GM12878 (cell line): ENCODE measurements around the gene GLT1D1. TPM values are rescaled to one million over a fixed set of nuclear protein-coding genes. Genes with fewer than 3 reads are reported as not detected.

ENCODE experiments used
- DPF2 ChIP-seq: fragments of 450-650 bp; IDR thresholded peaks from 2 replicates; pipeline ENCODE4 v1.6.1; 2017; ENCODE audit warnings: mild to moderate bottlenecking
- E2F4 ChIP-seq: IDR thresholded peaks from 2 replicates; pipeline ENCODE4 v1.6.1; 2012; ENCODE audit warnings: low read depth, low read length, improper control_type of control experiment
- EED ChIP-seq: sonication (generic); IDR thresholded peaks from 2 replicates; pipeline ENCODE4 v1.6.1; 2016; ENCODE audit warnings: antibody characterized with exemption, low read depth
- GATAD2B ChIP-seq: fragments of 450-650 bp; conservative IDR thresholded peaks from 2 replicates; pipeline ENCODE4 v1.6.1; 2017; ENCODE audit warnings: low read depth, mild to moderate bottlenecking, moderate library complexity
- MEF2B ChIP-seq: fragments of 450-650 bp; IDR thresholded peaks from 2 replicates; pipeline ENCODE4 v1.6.1; 2018; ENCODE audit warnings: mild to moderate bottlenecking, moderate library complexity; ENCODE audit not compliant: partially characterized antibody, poor library complexity, severe bottlenecking
- MLLT1 ChIP-seq: fragments of 450-650 bp; IDR thresholded peaks from 2 replicates; pipeline ENCODE4 v1.6.1; 2016; ENCODE audit warnings: mild to moderate bottlenecking
- MTA3 ChIP-seq: IDR thresholded peaks from 2 replicates; pipeline ENCODE4 v1.6.1; 2012; ENCODE audit warnings: low read length, inconsistent platforms, borderline replicate concordance
- NFYB ChIP-seq: IDR thresholded peaks from 2 replicates; pipeline ENCODE4 v1.6.1; 2011; ENCODE audit warnings: low read depth, mild to moderate bottlenecking, low read length, improper control_type of control experiment, moderate library complexity; ENCODE audit not compliant: insufficient read depth
- RUNX3 ChIP-seq: IDR thresholded peaks from 2 replicates; pipeline ENCODE4 v1.6.1; 2012; ENCODE audit warnings: low read length, inconsistent platforms
- SIN3A ChIP-seq: IDR thresholded peaks from 2 replicates; pipeline ENCODE4 v1.6.1; 2012; ENCODE audit warnings: low read depth, low read length, improper control_type of control experiment
- polyA plus RNA-seq, 11 experiments: library from polyadenylated mRNA; depleted of rRNA in 4 of 11; unstranded in 6 of 11; stranded (reverse) in 5 of 11; fragments of >200 nt; fragmentation: Nextera tagmentation in 4 of 11; fragmentation: Illumina TruSeq in 1 of 11; extraction: Ambion mirVana in 4 of 11; extraction: Trizol in 1 of 11; gene quantifications; 1 replicate in 1 of 11; 2 replicates in 10 of 11; pipeline versions ENCODE4 v1.2.1 to v1.2.3, GENCODE V29; 2011 to 2016; ENCODE audit warnings: inconsistent platforms in 2 of 11, missing spikeins in 2 of 11, low read depth in 1 of 11
- total RNA-seq, 4 experiments: library from RNA; depleted of rRNA in 3 of 4; stranded (reverse); fragments of >200 nt in 3 of 4; fragmentation: Illumina TruSeq in 1 of 4; extraction: Trizol in 1 of 4; gene quantifications; 2 replicates each; pipeline versions ENCODE4 v1.2.1 to v1.2.3, GENCODE V29; 2013 to 2021

GLT1D1 gene
- total and polyA plus RNA-seq, 10 of the 15 experiments (the other 5 are each of a cell fraction or from before 2014, with no cell fraction given): 0.42 to 62.8 (median 3.0) TPM

- TF ChIP-seq E2F4: no peak
- TF ChIP-seq MEF2B: peak; percentile 36
- TF ChIP-seq DPF2: 0 out of 2 replicates have a peak, but pooled peaks have one; percentile 1
- TF ChIP-seq MLLT1: no peak
- no peak for TF ChIP-seq MTA3
- peak; percentile 48; the same call in 1 of the 2 replicates for TF ChIP-seq GATAD2B
- no peak for TF ChIP-seq SIN3A
- no peak for TF ChIP-seq NFYB
- no peak for TF ChIP-seq EED
- TF ChIP-seq RUNX3: peak; percentile 37; the same call in 1 of the 2 replicates
These were observed at the start of gene GLT1D1 (continued) for GRCh38 chr12:128852885-128853599.
